ENCODE results near the gene NRN1L.

GRCh38 chr16:67930678-67931211 lies 46.1 kb downstream of the NRN1L start:
- no peak for TF ChIP-seq CTCF (IDR thresholded peaks at IDR 0.05)
- no peak for TF ChIP-seq POLR2AphosphoS5 (IDR thresholded peaks at IDR 0.05)
- no peak for TF ChIP-seq POLR2A (IDR thresholded peaks at IDR 0.05)

All from upper lobe of left lung (tissue), 4 donors.